Thyroid gland (tissue), 4 donors: ENCODE measurements around the gene CCDC195. TPM values are rescaled to one million over a fixed set of nuclear protein-coding genes. Genes with fewer than 3 reads are reported as not detected.

ENCODE experiments used
- DNase-seq, 2 donors: peaks; one replicate each; pipeline ENCODE4 v3.0.0-alpha.2; 2019
- H3K27ac ChIP-seq, 3 donors: fragments of 200-600 bp; sonication (generic); 1 replicate in 2 of 3; 2 replicates in 1 of 3; pipeline ENCODE4 v1.5.1; 2016 to 2019; ENCODE audit warnings: mild to moderate bottlenecking in 1 of 3, moderate library complexity in 1 of 3
- H3K27me3 ChIP-seq: fragments of 200-600 bp; sonication (generic); one replicate; pipeline ENCODE4 v1.5.1; 2019
- H3K36me3 ChIP-seq, 2 donors: fragments of 200-600 bp; sonication (generic); one replicate each; pipeline ENCODE4 v1.5.1; 2016 to 2019
- H3K4me1 ChIP-seq, 2 donors: fragments of 200-600 bp; sonication (generic); one replicate each; pipeline ENCODE4 v1.5.1; 2017 to 2019
- H3K4me3 ChIP-seq, 3 donors: fragments of 200-600 bp; sonication (generic); replicated peaks in 1 of 3; 1 replicate in 2 of 3; 2 replicates in 1 of 3; pipeline ENCODE4 v1.5.1; 2016; ENCODE audit warnings: mild to moderate bottlenecking in 1 of 3
- H3K9me3 ChIP-seq: fragments of 200-600 bp; sonication (generic); one replicate; pipeline ENCODE4 v1.5.1; 2017
- POLR2A ChIP-seq, 2 donors: fragments of 450-650 bp; IDR thresholded peaks; one replicate each; pipeline ENCODE4 v1.6.1; 2017; ENCODE audit warnings: antibody characterized with exemption in 2 of 2, mild to moderate bottlenecking in 2 of 2, moderate library complexity in 1 of 2
- WGBS, 2 donors: methylation state at CpG; one replicate each; pipeline ENCODE4 v1.1.5; 2017; 5-methylcytosine and 5-hydroxymethylcytosine counted together
- intact Hi-C: fragments of 100-400 bp; cut with DNase I; formaldehyde crosslinking; loops from one replicate; pipeline ENCODE4 v1.15.1; 2023
- total RNA-seq, 4 donors: library from RNA; depleted of rRNA; stranded (reverse); fragments of >200 nt; gene quantifications; one replicate each; pipeline ENCODE4 v1.2.3, GENCODE V29; 2016
- TF ChIP-seq, protein P1 (sequence below), 6 experiments: fragments of 200-600 bp in 3 of 6; fragments of 450-650 bp in 3 of 6; sonication (generic) in 3 of 6; IDR thresholded peaks; one replicate each; pipeline ENCODE4 v1.5.1; 2016 to 2019; ENCODE audit warnings: antibody characterized with exemption in 6 of 6, mild to moderate bottlenecking in 2 of 6, inconsistent platforms in 1 of 6, moderate library complexity in 1 of 6

Gene CCDC195
- total RNA-seq, 4 donors from 2014 or later: not detected

- intact Hi-C loops: no loop called here
- Histone ChIP-seq H3K9me3 (no peaks in the 10 kb centered on the region), H3K4me3 (no peak overlapping the region), H3K27ac (no peak overlapping the region), H3K27me3 (no peaks in the 10 kb centered on the region), H3K36me3 (no peaks in the 10 kb centered on the region), H3K4me1 (no peaks in the 10 kb centered on the region)
- no peak for DNase-seq
- WGBS, 2 donors: 79 to 80% methylated on average over 1 of the region's 1 CpG
- TF ChIP-seq, protein P1, sequence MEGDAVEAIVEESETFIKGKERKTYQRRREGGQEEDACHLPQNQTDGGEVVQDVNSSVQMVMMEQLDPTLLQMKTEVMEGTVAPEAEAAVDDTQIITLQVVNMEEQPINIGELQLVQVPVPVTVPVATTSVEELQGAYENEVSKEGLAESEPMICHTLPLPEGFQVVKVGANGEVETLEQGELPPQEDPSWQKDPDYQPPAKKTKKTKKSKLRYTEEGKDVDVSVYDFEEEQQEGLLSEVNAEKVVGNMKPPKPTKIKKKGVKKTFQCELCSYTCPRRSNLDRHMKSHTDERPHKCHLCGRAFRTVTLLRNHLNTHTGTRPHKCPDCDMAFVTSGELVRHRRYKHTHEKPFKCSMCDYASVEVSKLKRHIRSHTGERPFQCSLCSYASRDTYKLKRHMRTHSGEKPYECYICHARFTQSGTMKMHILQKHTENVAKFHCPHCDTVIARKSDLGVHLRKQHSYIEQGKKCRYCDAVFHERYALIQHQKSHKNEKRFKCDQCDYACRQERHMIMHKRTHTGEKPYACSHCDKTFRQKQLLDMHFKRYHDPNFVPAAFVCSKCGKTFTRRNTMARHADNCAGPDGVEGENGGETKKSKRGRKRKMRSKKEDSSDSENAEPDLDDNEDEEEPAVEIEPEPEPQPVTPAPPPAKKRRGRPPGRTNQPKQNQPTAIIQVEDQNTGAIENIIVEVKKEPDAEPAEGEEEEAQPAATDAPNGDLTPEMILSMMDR (IDR thresholded peaks at IDR 0.05): no peak
- TF ChIP-seq POLR2A (IDR thresholded peaks at IDR 0.05): no peak
These were observed 15.5 kb upstream of the CCDC195 start for GRCh38 chr2:224731665-224732064.

- no peak for TF ChIP-seq POLR2A (IDR thresholded peaks at IDR 0.05)
- TF ChIP-seq, protein P1 (IDR thresholded peaks at IDR 0.05): no peak
- no peak for DNase-seq
- Histone ChIP-seq H3K4me1 (no peaks in the 10 kb centered on the region), H3K36me3 (no peaks in the 10 kb centered on the region), H3K27me3 (no peaks in the 10 kb centered on the region), H3K4me3 (no peak overlapping the region), H3K27ac (no peak overlapping the region), H3K9me3 (no peaks in the 10 kb centered on the region)
- WGBS, 2 donors: 91 to 94% methylated on average over 1 of the region's 1 CpG
- intact Hi-C loops: no loop called here
These were observed 13.3 kb upstream of the CCDC195 start for GRCh38 chr2:224729435-224729834.

- Histone ChIP-seq H3K27ac (no peak overlapping the region), H3K36me3 (no peaks in the 10 kb centered on the region), H3K4me1 (no peaks in the 10 kb centered on the region), H3K27me3 (no peaks in the 10 kb centered on the region), H3K9me3 (no peaks in the 10 kb centered on the region), H3K4me3 (no peak overlapping the region)
- WGBS, 2 donors: 82 to 85% methylated on average over 2 of the region's 2 CpGs
- intact Hi-C loops: no loop called here
- no peak for TF ChIP-seq POLR2A (IDR thresholded peaks at IDR 0.05)
- TF ChIP-seq, protein P1 (IDR thresholded peaks at IDR 0.05): no peak
- no peak for DNase-seq
These were observed 8.2 kb upstream of the CCDC195 start for GRCh38 chr2:224724331-224724730.

GRCh38 chr2:224723586-224724217 lies 7.5 kb upstream of the CCDC195 start:
- TF ChIP-seq, protein P1 (IDR thresholded peaks at IDR 0.05): no peak
- no peak for TF ChIP-seq POLR2A (IDR thresholded peaks at IDR 0.05)
- Histone ChIP-seq H3K9me3 (no peaks in the 10 kb centered on the region), H3K4me3 (no peak overlapping the region), H3K27me3 (no peaks in the 10 kb centered on the region), H3K4me1 (no peaks in the 10 kb centered on the region), H3K27ac (no peak overlapping the region), H3K36me3 (no peaks in the 10 kb centered on the region)
- WGBS, 2 donors: 74 to 89% methylated on average over 2 of the region's 2 CpGs
- intact Hi-C loops: no loop called here
- DNase-seq: no peak

GRCh38 chr2:224722770-224723169 lies 6.6 kb upstream of the CCDC195 start:
- 86 to 94% methylated on average over 4 of the region's 4 CpGs for WGBS, 2 donors
- no peaks in the 10 kb centered on the region for H3K9me3 ChIP-seq
- intact Hi-C loops: no loop called here
- no peaks in the 10 kb centered on the region for H3K36me3 ChIP-seq
- no peak overlapping the region for H3K27ac ChIP-seq
- H3K4me3 ChIP-seq: no peak overlapping the region
- H3K4me1 ChIP-seq: no peaks in the 10 kb centered on the region
- DNase-seq: no peak
- no peak for TF ChIP-seq POLR2A (IDR thresholded peaks at IDR 0.05)
- TF ChIP-seq, protein P1 (IDR thresholded peaks at IDR 0.05): no peak
- no peaks in the 10 kb centered on the region for H3K27me3 ChIP-seq
